ENCODE measurements around the gene TUBB8.

The TUBB8 gene

DNA sequence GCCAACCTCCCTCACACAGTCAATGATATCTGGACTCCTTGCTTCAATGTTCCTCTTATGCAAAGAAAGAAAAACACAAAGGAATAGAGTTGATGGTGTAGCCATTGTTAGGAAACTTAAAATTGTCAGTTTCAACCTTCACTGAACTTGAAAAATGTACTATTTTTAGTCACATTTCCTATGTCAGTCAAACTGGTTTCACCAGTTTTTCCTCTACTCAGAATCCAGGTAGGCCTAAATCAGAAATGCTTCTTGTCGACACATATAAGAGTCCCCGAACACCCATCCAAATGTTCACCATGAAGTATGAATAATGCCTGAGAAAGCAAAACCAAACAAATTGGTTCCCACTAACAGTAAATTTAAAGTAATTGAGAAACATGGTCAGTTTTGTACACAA lies 43.8 kb upstream of the TUBB8 start:
- no peak overlapping the region for H3K27ac ChIP-seq
- no peak overlapping the region for H2AFZ ChIP-seq (ENCODE audit: low read depth)
- H4K20me1 ChIP-seq (ENCODE audit: insufficient read depth): no peaks in the 10 kb centered on the region
- H3K4me2 ChIP-seq: no peak overlapping the region
- no peaks in the 10 kb centered on the region for H3K79me2 ChIP-seq (ENCODE audit: insufficient read depth, low read depth)
- no peaks in the 10 kb centered on the region for H3K4me1 ChIP-seq (ENCODE audit: low read depth, poor library complexity, severe bottlenecking)
- no peak overlapping the region for H3K4me3 ChIP-seq (IDR thresholded peaks at IDR 0.05; ENCODE audit: insufficient read depth, low read depth, low read length)
- no peak overlapping the region for H3K9ac ChIP-seq
- TF ChIP-seq, protein P1, sequence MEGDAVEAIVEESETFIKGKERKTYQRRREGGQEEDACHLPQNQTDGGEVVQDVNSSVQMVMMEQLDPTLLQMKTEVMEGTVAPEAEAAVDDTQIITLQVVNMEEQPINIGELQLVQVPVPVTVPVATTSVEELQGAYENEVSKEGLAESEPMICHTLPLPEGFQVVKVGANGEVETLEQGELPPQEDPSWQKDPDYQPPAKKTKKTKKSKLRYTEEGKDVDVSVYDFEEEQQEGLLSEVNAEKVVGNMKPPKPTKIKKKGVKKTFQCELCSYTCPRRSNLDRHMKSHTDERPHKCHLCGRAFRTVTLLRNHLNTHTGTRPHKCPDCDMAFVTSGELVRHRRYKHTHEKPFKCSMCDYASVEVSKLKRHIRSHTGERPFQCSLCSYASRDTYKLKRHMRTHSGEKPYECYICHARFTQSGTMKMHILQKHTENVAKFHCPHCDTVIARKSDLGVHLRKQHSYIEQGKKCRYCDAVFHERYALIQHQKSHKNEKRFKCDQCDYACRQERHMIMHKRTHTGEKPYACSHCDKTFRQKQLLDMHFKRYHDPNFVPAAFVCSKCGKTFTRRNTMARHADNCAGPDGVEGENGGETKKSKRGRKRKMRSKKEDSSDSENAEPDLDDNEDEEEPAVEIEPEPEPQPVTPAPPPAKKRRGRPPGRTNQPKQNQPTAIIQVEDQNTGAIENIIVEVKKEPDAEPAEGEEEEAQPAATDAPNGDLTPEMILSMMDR (conservative IDR thresholded peaks at IDR 0.05; ENCODE audit: low read depth, low read length): no peak
- no peaks in the 10 kb centered on the region for H3K36me3 ChIP-seq (ENCODE audit: insufficient read depth)
- no peaks in the 10 kb centered on the region for H3K27me3 ChIP-seq (ENCODE audit: insufficient read depth, low read depth)

DNA sequence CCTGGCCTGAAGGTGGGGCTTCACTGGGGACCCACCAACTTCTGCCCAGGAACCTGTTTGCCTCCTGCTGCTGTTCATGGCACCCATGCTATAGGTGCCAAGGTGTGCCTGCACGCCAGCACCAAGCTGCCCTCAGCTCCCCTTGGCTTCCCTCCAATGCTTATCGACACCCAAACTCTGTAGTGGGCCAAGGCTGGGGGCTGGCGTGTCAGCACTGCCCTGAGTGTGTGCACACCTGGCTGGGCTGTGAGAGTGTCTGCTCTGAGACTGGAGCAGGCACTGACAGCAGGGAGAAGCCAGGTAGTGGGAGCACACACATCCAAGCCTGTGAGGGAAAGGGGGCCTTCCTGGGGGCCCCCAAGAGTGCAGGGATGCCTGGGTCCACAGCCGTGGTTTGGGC lies 43.1 kb upstream of the TUBB8 start:
- Histone ChIP-seq H3K4me2 (no peak overlapping the region), H3K36me3 (ENCODE audit: insufficient read depth) (no peaks in the 10 kb centered on the region), H3K79me2 (ENCODE audit: insufficient read depth, low read depth) (no peaks in the 10 kb centered on the region), H3K9ac (no peak overlapping the region), H3K4me1 (ENCODE audit: low read depth, poor library complexity, severe bottlenecking) (no peaks in the 10 kb centered on the region), H4K20me1 (ENCODE audit: insufficient read depth) (no peaks in the 10 kb centered on the region), H3K4me3 (IDR thresholded peaks at IDR 0.05; ENCODE audit: insufficient read depth, low read depth, low read length) (no peak overlapping the region), H3K27me3 (ENCODE audit: insufficient read depth, low read depth) (no peaks in the 10 kb centered on the region), H3K27ac (no peak overlapping the region), H2AFZ (ENCODE audit: low read depth) (no peak overlapping the region)
- TF ChIP-seq, protein P1 (conservative IDR thresholded peaks at IDR 0.05; ENCODE audit: low read depth, low read length): no peak

DNA sequence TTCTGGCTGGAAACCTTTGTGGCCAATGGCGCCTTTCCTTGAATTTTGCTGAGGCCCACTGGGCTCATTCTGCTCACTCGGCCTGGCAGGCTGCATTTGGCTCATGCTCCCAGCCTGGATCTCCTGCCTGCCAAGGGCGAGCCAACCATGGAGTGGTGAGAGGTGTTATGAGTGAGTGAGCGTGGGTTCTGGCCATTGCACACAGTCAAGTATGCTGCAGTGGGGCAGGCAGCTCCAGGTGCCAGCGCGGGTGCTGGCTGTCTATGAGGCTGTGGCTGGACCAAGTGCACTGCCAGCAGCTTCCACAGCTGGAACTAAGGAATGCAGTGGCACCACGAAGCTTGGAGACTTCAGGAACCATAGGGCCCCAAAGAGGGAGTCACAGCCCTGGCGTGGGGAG lies 42.2 kb upstream of the TUBB8 start:
- no peak overlapping the region for H3K27ac ChIP-seq

DNA sequence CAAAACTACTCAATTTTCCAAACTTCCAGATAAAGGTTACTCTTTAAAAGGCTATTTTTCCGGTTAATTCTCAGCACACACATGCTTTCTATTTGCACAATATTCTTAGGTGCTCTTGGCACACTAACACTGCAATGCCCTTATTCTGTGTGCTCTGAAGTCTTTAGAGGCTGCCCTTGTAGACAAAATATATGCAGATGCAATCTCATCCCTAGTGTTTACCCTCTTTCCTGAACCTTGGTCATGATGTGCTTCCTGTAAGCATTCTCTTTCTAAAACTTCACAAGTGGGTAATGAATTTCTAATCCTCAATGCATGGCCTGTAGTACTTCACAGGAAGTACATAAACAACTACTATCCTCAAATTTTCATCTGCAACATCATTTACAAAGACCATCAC lies 41.1 kb upstream of the TUBB8 start:
- Histone ChIP-seq H3K4me3 (IDR thresholded peaks at IDR 0.05; ENCODE audit: insufficient read depth, low read depth, low read length) (no peak overlapping the region), H3K4me1 (ENCODE audit: low read depth, poor library complexity, severe bottlenecking) (no peaks in the 10 kb centered on the region), H3K9ac (no peak overlapping the region), H3K79me2 (ENCODE audit: insufficient read depth, low read depth) (no peaks in the 10 kb centered on the region), H3K27ac (no peak overlapping the region), H3K36me3 (ENCODE audit: insufficient read depth) (no peaks in the 10 kb centered on the region), H3K27me3 (ENCODE audit: insufficient read depth, low read depth) (no peaks in the 10 kb centered on the region), H3K4me2 (no peak overlapping the region), H4K20me1 (ENCODE audit: insufficient read depth) (no peaks in the 10 kb centered on the region), H2AFZ (ENCODE audit: low read depth) (no peak overlapping the region)
- TF ChIP-seq, protein P1 (conservative IDR thresholded peaks at IDR 0.05; ENCODE audit: low read depth, low read length): no peak

More for the DNA sequence above, 42.2 kb upstream of the TUBB8 start:
- Histone ChIP-seq H4K20me1 (ENCODE audit: insufficient read depth) (no peaks in the 10 kb centered on the region), H3K9ac (no peak overlapping the region), H3K79me2 (ENCODE audit: insufficient read depth, low read depth) (no peaks in the 10 kb centered on the region), H2AFZ (ENCODE audit: low read depth) (no peak overlapping the region), H3K36me3 (ENCODE audit: insufficient read depth) (no peaks in the 10 kb centered on the region), H3K27me3 (ENCODE audit: insufficient read depth, low read depth) (no peaks in the 10 kb centered on the region), H3K4me1 (ENCODE audit: low read depth, poor library complexity, severe bottlenecking) (no peaks in the 10 kb centered on the region), H3K4me3 (IDR thresholded peaks at IDR 0.05; ENCODE audit: insufficient read depth, low read depth, low read length) (no peak overlapping the region), H3K4me2 (no peak overlapping the region)
- TF ChIP-seq, protein P1 (conservative IDR thresholded peaks at IDR 0.05; ENCODE audit: low read depth, low read length): no peak

All from KMS-11 (cell line).